Mesodermal cell (in vitro differentiated cells): ENCODE results near the gene ACACA.

Experiments
- H3K27ac ChIP-seq: 2 replicates; pipeline ENCODE4 v1.7.0; 2013; ENCODE audit warnings: mild to moderate bottlenecking, low read depth, low read length, moderate library complexity; ENCODE audit not compliant: severe bottlenecking
- H3K36me3 ChIP-seq: 2 replicates; pipeline ENCODE4 v1.7.1; 2013; ENCODE audit warnings: mild to moderate bottlenecking, low read length, moderate library complexity; ENCODE audit not compliant: control insufficient read depth, insufficient read depth
- H3K4me1 ChIP-seq: one replicate; pipeline ENCODE4 v1.7.1; 2013; ENCODE audit warnings: mild to moderate bottlenecking, low read length; ENCODE audit not compliant: insufficient read depth, control insufficient read depth, poor library complexity, severe bottlenecking
- H3K4me3 ChIP-seq: 2 replicates; pipeline ENCODE4 v1.7.0; 2013; ENCODE audit warnings: low read length, control low read depth, mild to moderate bottlenecking; ENCODE audit not compliant: insufficient read depth, poor library complexity, severe bottlenecking; ENCODE audit errors: extremely low read depth
- H3K9me3 ChIP-seq: 2 replicates; pipeline ENCODE4 v1.7.1; 2013; ENCODE audit warnings: mild to moderate bottlenecking, low read length, moderate library complexity; ENCODE audit not compliant: control insufficient read depth
- WGBS, 2 experiments: methylation state at CpG; one replicate each; pipeline ENCODE4 v1.1.5; 2013; ENCODE audit warnings: missing lambda C conversion rate in 2 of 2; ENCODE audit not compliant: insufficient coverage in 2 of 2; 5-methylcytosine and 5-hydroxymethylcytosine counted together

Gene ACACA

DNA sequence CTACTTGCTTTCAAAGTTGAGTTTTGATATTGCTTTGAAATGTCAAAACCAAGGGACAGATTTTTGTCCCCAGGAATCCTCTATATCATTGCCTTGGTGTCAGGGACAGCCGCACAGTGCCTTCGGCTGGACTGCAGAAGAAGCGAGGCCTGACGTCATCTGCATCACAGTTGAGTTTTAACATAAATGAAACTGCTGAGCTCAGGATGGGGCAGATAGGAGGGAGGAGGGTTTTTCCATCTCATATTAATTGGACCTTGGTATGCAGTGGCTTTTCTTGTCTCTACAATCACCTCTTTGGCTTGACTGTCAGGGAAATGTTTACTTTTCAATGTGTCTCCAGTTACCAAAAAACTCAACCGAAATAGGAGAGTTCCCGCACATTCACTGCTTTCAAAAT lies 346.5 kb downstream of the ACACA start:
- Histone ChIP-seq H3K36me3 (peaks cover 17% of the 10 kb centered on the region), H3K4me1 (no peaks in the 10 kb centered on the region), H3K27ac (no peak overlapping the region), H3K9me3 (no peaks in the 10 kb centered on the region), H3K4me3 (no peak overlapping the region)
- 94 to 100% methylated on average over 4 to 5 of the region's 6 CpGs for WGBS, 2 experiments

- H3K9me3 ChIP-seq: no peaks in the 10 kb centered on the region
- WGBS, 2 experiments: 97 to 100% methylated on average over 3 of the region's 3 CpGs
- no peak overlapping the region for H3K4me3 ChIP-seq
- no peaks in the 10 kb centered on the region for H3K4me1 ChIP-seq
- H3K27ac ChIP-seq: no peak overlapping the region
- peaks cover 18% of the 10 kb centered on the region for H3K36me3 ChIP-seq
Measured at GRCh38 chr17:37059493-37059892, 347.1 kb downstream of the ACACA start.

DNA sequence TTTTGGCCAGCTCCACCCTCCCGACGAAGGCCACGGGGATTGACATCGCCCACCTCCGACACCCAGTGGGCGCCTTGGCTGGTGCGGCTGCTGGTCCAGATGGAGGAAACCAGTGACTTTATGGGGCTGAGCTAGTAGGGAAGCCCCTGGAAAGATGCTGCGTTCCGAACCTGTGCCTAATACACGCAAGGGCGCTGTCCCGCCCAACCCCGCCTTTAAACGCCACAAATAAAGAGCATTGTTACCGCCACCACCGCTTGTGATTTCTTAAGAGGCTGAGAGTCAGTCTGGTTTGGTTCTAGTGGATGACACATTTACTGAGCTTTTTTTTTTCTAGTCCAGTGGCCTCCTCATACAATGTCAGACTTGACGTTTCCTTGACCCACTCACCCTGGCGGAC lies 350.0 kb downstream of the ACACA start:
- 92 to 95% methylated on average over 13 to 18 of the region's 18 CpGs for WGBS, 2 experiments
- H3K36me3 ChIP-seq: peaks cover 22% of the 10 kb centered on the region

DNA sequence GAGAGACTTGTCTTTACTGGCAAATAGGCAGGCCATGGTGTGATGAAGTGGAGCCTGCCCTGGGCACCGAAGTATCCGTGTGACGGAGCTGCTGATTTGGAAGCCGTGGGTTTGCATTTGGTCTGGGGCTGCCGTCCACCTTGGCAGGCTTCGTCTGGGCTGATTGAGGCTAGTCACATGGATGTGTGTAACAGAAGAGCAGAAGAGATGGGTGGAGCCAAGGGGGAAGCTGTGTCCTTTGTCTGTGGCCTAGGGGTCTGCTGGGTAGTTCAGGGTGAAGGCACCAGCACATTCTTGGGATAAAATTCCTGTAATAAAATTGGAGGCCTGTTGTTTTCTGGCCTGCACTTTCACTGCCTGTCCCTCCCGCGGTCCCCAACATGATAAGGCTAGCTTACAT lies 351.7 kb downstream of the ACACA start:
- no peak overlapping the region for H3K4me3 ChIP-seq
- peaks cover 22% of the 10 kb centered on the region for H3K36me3 ChIP-seq
- WGBS, 2 experiments: 93 to 98% methylated on average over 6 to 8 of the region's 8 CpGs
- H3K4me1 ChIP-seq: peaks cover 6% of the 10 kb centered on the region
- H3K27ac ChIP-seq: no peak overlapping the region
- H3K9me3 ChIP-seq: no peaks in the 10 kb centered on the region

More for the DNA sequence above, 350.0 kb downstream of the ACACA start:
- H3K4me3 ChIP-seq: no peak overlapping the region
- H3K27ac ChIP-seq: no peak overlapping the region
- H3K4me1 ChIP-seq: no peaks in the 10 kb centered on the region
- no peaks in the 10 kb centered on the region for H3K9me3 ChIP-seq

DNA sequence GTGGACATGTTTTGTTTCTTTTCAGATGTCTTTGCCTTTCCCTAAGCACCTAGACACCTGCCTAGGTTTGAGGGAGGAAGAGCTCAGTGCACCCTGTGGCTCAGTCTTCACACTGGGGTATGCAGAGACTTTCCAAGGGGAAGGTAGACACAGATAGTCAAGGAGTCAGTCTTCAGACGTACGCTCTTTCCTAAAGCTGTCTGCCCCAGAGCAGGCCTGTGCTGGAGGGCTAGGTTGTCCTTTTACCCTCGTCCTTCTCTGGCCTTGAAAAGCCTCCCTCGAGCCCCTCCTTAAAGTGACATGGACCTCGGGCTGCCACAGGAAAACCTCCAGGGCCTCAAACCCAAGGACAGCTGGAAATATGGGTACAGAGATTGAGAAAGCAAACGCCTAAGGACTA lies 354.2 kb downstream of the ACACA start:
- peaks cover 17% of the 10 kb centered on the region for H3K36me3 ChIP-seq
- no peak overlapping the region for H3K4me3 ChIP-seq
- H3K4me1 ChIP-seq: peaks cover 7% of the 10 kb centered on the region
- H3K27ac ChIP-seq: no peak overlapping the region
- WGBS, 2 experiments: 91 to 92% methylated on average over 5 to 6 of the region's 6 CpGs
- no peaks in the 10 kb centered on the region for H3K9me3 ChIP-seq

GRCh38 chr17:37051833-37052232 lies 354.8 kb downstream of the ACACA start:
- H3K36me3 ChIP-seq: peaks cover 11% of the 10 kb centered on the region
- H3K4me1 ChIP-seq: peaks cover 14% of the 10 kb centered on the region
- no peak overlapping the region for H3K27ac ChIP-seq
- no peaks in the 10 kb centered on the region for H3K9me3 ChIP-seq
- WGBS, 2 experiments: 96 to 100% methylated on average over 2 to 3 of the region's 3 CpGs
- no peak overlapping the region for H3K4me3 ChIP-seq

DNA sequence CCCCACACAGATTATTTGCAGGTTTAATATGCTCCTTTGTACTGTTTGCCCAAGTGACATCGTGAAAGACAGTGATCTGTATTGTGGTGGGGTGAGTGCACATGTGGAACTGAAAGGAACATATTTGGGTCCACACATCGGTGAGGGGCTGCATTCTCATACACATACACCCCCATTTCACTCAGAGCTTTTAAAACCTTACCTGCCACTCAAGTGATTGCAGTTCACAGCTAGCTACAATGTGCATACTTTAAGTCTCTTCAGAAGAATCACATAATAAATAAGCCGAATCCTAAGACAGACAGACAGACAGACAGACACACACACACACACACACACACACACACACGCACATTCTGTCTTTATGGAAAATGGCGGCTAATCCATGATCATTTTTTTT lies 355.3 kb downstream of the ACACA start:
- H3K4me1 ChIP-seq: peaks cover 15% of the 10 kb centered on the region
- H3K36me3 ChIP-seq: peaks cover 7% of the 10 kb centered on the region
- H3K4me3 ChIP-seq: no peak overlapping the region
- WGBS, 2 experiments: 87% methylated on average over 2 of the region's 5 CpGs; no CpG with 5 or more reads in 1 of the 2 experiments
- no peaks in the 10 kb centered on the region for H3K9me3 ChIP-seq
- no peak overlapping the region for H3K27ac ChIP-seq

- 84 to 95% methylated on average over 3 to 5 of the region's 5 CpGs for WGBS, 2 experiments
- no peak overlapping the region for H3K27ac ChIP-seq
- H3K36me3 ChIP-seq: peaks cover 4% of the 10 kb centered on the region
- H3K9me3 ChIP-seq: no peaks in the 10 kb centered on the region
- no peak overlapping the region for H3K4me3 ChIP-seq
- peaks cover 20% of the 10 kb centered on the region for H3K4me1 ChIP-seq
Measured at GRCh38 chr17:37050920-37051319, 355.7 kb downstream of the ACACA start.

- H3K36me3 ChIP-seq: peaks cover 5% of the 10 kb centered on the region
- H3K27ac ChIP-seq: no peak overlapping the region
- WGBS, 2 experiments: 93 to 100% methylated on average over 1 to 3 of the region's 5 CpGs
- H3K4me3 ChIP-seq: no peak overlapping the region
- H3K9me3 ChIP-seq: no peaks in the 10 kb centered on the region
- peaks cover 30% of the 10 kb centered on the region for H3K4me1 ChIP-seq
Measured at GRCh38 chr17:37048811-37049210, 357.8 kb downstream of the ACACA start.

DNA sequence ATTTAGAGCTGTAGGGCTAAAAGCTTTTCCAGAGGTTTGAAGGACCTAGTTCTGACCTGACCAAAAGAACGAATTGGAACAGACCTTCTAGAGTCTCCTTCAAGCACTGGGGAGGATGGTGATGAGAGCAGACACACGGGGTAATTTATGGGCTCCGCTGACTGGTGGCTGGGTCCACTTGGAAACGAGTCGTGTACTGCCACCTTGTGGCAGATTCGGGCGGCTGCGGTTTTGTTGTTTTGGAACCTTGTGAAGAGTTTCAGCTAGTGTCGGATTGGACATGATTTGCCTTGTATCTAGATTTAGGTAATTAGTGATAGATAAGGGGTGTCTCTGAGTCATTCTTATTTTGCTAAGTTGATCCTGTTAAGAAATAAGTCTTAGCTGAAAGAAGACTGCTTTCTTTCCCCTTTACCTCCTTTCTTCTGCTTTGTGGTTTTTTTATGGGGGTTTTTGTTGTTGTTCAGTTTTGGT lies 359.0 kb downstream of the ACACA start:
- H3K9me3 ChIP-seq: no peaks in the 10 kb centered on the region
- no peak overlapping the region for H3K4me3 ChIP-seq
- peaks cover 39% of the 10 kb centered on the region for H3K4me1 ChIP-seq
- WGBS, 2 experiments: 0 to 8% methylated on average over 6 to 9 of the region's 9 CpGs
- peaks cover 5% of the 10 kb centered on the region for H3K36me3 ChIP-seq
- no peak overlapping the region for H3K27ac ChIP-seq

DNA sequence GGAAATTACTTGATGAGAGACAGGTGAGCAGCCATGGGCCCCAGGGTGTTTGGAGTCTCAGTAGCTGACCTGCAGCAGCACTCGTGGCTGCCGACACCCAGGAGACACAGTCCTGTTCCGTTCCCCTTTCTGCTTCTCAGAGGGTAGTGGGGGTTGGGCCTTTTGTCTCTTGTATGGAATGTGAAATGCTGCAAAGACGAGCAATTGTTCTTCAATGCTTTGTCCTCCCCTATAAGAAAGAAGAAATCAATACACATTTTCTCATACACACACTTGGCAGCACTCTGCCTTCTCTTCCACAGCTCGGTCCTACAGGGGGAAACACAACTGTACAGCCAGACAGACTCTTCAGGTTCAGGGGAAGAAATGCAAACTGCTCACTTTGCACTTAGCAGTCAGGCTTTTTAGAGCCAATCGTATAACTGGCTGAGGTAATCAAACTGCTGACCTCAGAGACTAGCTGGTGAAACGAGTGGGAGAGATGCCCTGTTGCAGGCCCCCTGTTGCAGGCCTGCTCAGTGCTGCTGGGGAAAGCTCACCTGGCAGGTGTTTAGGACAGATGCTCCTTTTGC lies 361.2 kb downstream of the ACACA start:
- peaks cover 33% of the 10 kb centered on the region for H3K4me1 ChIP-seq
- no peaks in the 10 kb centered on the region for H3K9me3 ChIP-seq
- no peak overlapping the region for H3K4me3 ChIP-seq
- peaks cover 5% of the 10 kb centered on the region for H3K36me3 ChIP-seq
- 65 to 66% methylated on average over 3 of the region's 7 CpGs for WGBS, 2 experiments
- no peak overlapping the region for H3K27ac ChIP-seq
